Activated CD4-positive, alpha-beta T cell treated with anti-CD3 and anti-CD28 coated beads, Interleukin-2, amount 10 ng/mL, durations not matched to agents 7 days and 5 days (primary cell): ENCODE measurements around the gene PLP2. TPM values are rescaled to one million over a fixed set of nuclear protein-coding genes. Genes with fewer than 3 reads are reported as not detected.

ENCODE experiments used
- CTCF ChIA-PET: fragments of 350-600 bp; sonication (Branson Sonifier 250); formaldehyde crosslinking; loops from one replicate; lab custom pipeline; 2021; ENCODE audit warnings: antibody characterized with exemption; lab: Charles Lee
- POLR2A ChIA-PET: fragments of 350-600 bp; sonication (Branson Sonifier 250); formaldehyde crosslinking; loops from one replicate; lab custom pipeline; 2021; ENCODE audit warnings: antibody characterized with exemption; lab: Charles Lee
- DNase-seq: peaks from one replicate; pipeline ENCODE4 v3.0.0-alpha.2; 2020
- H3K27ac Mint-ChIP-seq: one replicate; pipeline ENCODE4 v1.8.0; 2021; ENCODE audit warnings: mild to moderate bottlenecking, moderate library complexity, mixed read lengths
- H3K27me3 Mint-ChIP-seq: one replicate; pipeline ENCODE4 v1.8.0; 2021; ENCODE audit warnings: mixed read lengths
- H3K36me3 Mint-ChIP-seq: one replicate; pipeline ENCODE4 v1.8.0; 2021; ENCODE audit warnings: low read depth, mixed read lengths
- H3K4me1 Mint-ChIP-seq: one replicate; pipeline ENCODE4 v1.8.0; 2021; ENCODE audit warnings: mixed read lengths
- H3K4me3 Mint-ChIP-seq: one replicate; pipeline ENCODE4 v1.8.0; 2021; ENCODE audit warnings: mild to moderate bottlenecking, moderate library complexity, mixed read lengths
- H3K9me3 Mint-ChIP-seq: one replicate; pipeline ENCODE4 v1.8.0; 2021; ENCODE audit warnings: mixed read lengths
- total RNA-seq, 2 experiments: library from RNA; stranded (reverse); gene quantifications; one replicate each; pipeline ENCODE4 v1.2.3, GENCODE V29; 2021

Gene PLP2
- total RNA-seq, 2 experiments from 2014 or later = 245 to 270 TPM

DNA sequence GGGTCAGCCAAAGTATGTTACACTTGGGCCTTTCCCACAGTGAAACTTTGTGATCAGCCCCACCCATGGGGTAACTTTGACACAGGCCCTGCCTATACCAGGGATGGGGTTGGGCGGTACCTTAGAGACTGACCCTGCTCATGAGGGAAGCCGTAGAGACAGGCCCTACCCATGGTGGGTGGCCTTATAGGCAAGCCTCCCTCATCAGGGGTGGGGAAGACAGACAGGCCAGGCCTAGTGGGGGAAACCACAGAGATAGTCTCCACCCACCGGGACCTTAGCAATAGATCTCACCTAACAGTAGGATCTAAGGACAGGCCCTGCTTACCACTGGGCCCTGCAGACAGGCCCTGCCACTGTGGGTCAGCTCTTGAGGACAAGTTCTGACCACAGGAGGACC lies 6.8 kb downstream of the PLP2 start:
- CTCF ChIA-PET = interaction anchor here (1.5 kb wide), 1 partner anchor 12 kb away, joined by 4 read pairs; no protein-coding TSS in a partner anchor
- Mint-ChIP-seq H3K9me3 (no peaks in the 10 kb centered on the region), H3K4me3 (no peak overlapping the region), H3K4me1 (peaks cover 41% of the 10 kb centered on the region), H3K27ac (no peak overlapping the region), H3K27me3 (no peaks in the 10 kb centered on the region), H3K36me3 (peaks cover 43% of the 10 kb centered on the region)
- DNase-seq = no peak
- POLR2A ChIA-PET = no interaction called here

GRCh38 chrX:49179358-49179757 lies 7.7 kb downstream of the PLP2 start:
- POLR2A ChIA-PET = interaction anchor here (0.7 kb wide), 1 partner anchor 24 kb away, joined by 3 read pairs; no protein-coding TSS in a partner anchor
- no peaks in the 10 kb centered on the region for H3K9me3 Mint-ChIP-seq
- no peak for DNase-seq
- H3K4me1 Mint-ChIP-seq = peaks cover 40% of the 10 kb centered on the region
- CTCF ChIA-PET = interaction anchor here (0.9 kb wide), 1 partner anchor 12 kb away, joined by 5 read pairs; no protein-coding TSS in a partner anchor
- H3K27me3 Mint-ChIP-seq = no peaks in the 10 kb centered on the region
- peaks cover 41% of the 10 kb centered on the region for H3K36me3 Mint-ChIP-seq
- H3K27ac Mint-ChIP-seq = no peak overlapping the region
- H3K4me3 Mint-ChIP-seq = no peak overlapping the region

DNA sequence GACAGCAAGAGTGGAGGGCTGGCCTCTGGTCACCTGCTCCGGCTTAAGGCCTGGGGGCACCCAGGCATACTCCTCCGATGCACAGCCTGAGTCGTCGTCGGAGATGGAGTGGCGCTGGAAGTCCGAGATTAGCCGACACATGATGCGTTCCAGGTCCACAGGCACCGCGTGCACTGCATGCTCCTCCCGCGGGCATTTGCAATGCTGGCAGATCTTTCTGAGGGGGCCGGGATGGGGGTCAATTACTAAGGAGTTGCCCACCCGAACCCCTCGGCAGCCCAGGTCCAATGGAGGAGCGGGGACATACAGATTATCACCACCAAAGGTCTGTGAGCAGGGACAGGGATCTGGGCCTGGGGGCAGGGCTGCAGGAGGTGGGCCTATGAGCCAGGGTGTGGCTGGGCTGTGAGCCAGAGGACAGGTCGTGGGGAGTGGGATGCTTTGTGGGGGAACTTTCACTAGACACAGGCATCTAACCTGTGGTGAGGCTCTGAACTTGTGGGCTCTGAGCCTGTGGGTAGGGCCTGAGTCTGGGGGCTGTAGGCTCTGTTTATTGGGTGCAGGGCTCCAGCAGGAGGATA lies 12.1 kb downstream of the PLP2 start:
- H3K4me1 Mint-ChIP-seq = peaks cover 38% of the 10 kb centered on the region

GRCh38 chrX:49184294-49185281 lies 12.9 kb downstream of the PLP2 start:
- Mint-ChIP-seq H3K9me3 (no peaks in the 10 kb centered on the region), H3K4me3 (peak overlapping the region; percentile 80), H3K36me3 (peaks cover 12% of the 10 kb centered on the region), H3K4me1 (peaks cover 39% of the 10 kb centered on the region), H3K27me3 (no peaks in the 10 kb centered on the region), H3K27ac (peak overlapping the region; percentile 84)
- DNase-seq = peak; percentile 34
- ChIA-PET CTCF (interaction anchor here (0.7 kb wide), 1 partner anchor 8 kb away, joined by 3 read pairs; no protein-coding TSS in a partner anchor), POLR2A (no interaction called here)

More for the DNA sequence above, 12.1 kb downstream of the PLP2 start:
- ChIA-PET CTCF (interaction anchor here (0.7 kb wide), 1 partner anchor 9 kb away, joined by 3 read pairs; no protein-coding TSS in a partner anchor), POLR2A (no interaction called here)
- Mint-ChIP-seq H3K27ac (peak overlapping the region; percentile 46), H3K36me3 (peaks cover 19% of the 10 kb centered on the region), H3K4me3 (no peak overlapping the region), H3K27me3 (no peaks in the 10 kb centered on the region), H3K9me3 (no peaks in the 10 kb centered on the region)
- no peak for DNase-seq

GRCh38 chrX:49186125-49187027 lies 14.7 kb downstream of the PLP2 start, which contains the start of gene PRICKLE3:
Gene PRICKLE3 (minus strand): TSS chrX:49186373. CDS start chrX:49186297, 76 bp downstream.
- Mint-ChIP-seq H3K27me3 (no peaks in the 10 kb centered on the region), H3K9me3 (no peaks in the 10 kb centered on the region), H3K27ac (peak within 1 kb of the TSS; percentile 84), H3K4me1 (peaks cover 38% of the 10 kb centered on the region), H3K36me3 (peaks cover 8% of the 10 kb centered on the region), H3K4me3 (peak within 1 kb of the TSS; percentile 80)
- ChIA-PET POLR2A (no interaction called here), CTCF (interaction anchor here (0.6 kb wide), 1 partner anchor 129 kb away, joined by 3 read pairs; no protein-coding TSS in a partner anchor)
- peak; percentile 76 for DNase-seq

DNA sequence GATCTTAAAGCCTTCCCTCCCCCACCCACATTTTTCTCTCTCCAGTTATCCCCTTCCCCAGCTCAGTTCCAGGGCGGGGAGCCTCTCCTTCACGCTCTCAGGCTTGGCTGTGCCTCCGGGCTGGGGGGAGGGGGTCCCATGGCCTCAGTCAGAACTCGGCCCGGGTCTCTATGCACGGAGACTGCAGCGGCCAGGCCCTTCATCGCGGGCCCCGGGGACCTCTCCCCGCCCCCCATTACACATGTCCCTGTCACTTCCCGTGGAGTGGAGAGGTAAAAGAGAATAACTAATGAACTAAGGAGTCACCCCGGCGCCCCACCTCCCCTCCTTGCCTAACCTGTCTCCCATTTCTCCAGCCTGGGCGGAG lies 15.3 kb downstream of the PLP2 start:
- H3K4me1 Mint-ChIP-seq = peaks cover 38% of the 10 kb centered on the region
- ChIA-PET POLR2A (no interaction called here), CTCF (no interaction called here)
- peaks cover 8% of the 10 kb centered on the region for H3K36me3 Mint-ChIP-seq
- no peak for DNase-seq
- no peaks in the 10 kb centered on the region for H3K27me3 Mint-ChIP-seq
- H3K4me3 Mint-ChIP-seq = peak overlapping the region; percentile 80
- no peaks in the 10 kb centered on the region for H3K9me3 Mint-ChIP-seq
- H3K27ac Mint-ChIP-seq = peak overlapping the region; percentile 64

GRCh38 chrX:49187526-49187925 lies 15.8 kb downstream of the PLP2 start:
- Mint-ChIP-seq H3K9me3 (no peaks in the 10 kb centered on the region), H3K4me1 (peaks cover 41% of the 10 kb centered on the region), H3K27ac (no peak overlapping the region), H3K36me3 (peaks cover 3% of the 10 kb centered on the region), H3K4me3 (no peak overlapping the region), H3K27me3 (no peaks in the 10 kb centered on the region)
- CTCF ChIA-PET = interaction anchor here (1.2 kb wide), 1 partner anchor 10 kb away, joined by 3 read pairs; no protein-coding TSS in a partner anchor
- POLR2A ChIA-PET = no interaction called here
- DNase-seq = no peak

- no peak overlapping the region for H3K4me3 Mint-ChIP-seq
- ChIA-PET CTCF (interaction anchor here (1.2 kb wide), 1 partner anchor 11 kb away, joined by 3 read pairs; no protein-coding TSS in a partner anchor), POLR2A (no interaction called here)
- H3K4me1 Mint-ChIP-seq = peaks cover 51% of the 10 kb centered on the region
- peaks cover 2% of the 10 kb centered on the region for H3K36me3 Mint-ChIP-seq
- no peaks in the 10 kb centered on the region for H3K9me3 Mint-ChIP-seq
- DNase-seq = no peak
- H3K27me3 Mint-ChIP-seq = no peaks in the 10 kb centered on the region
- H3K27ac Mint-ChIP-seq = no peak overlapping the region
Observed at GRCh38 chrX:49188468-49189076, 16.9 kb downstream of the PLP2 start.

DNA sequence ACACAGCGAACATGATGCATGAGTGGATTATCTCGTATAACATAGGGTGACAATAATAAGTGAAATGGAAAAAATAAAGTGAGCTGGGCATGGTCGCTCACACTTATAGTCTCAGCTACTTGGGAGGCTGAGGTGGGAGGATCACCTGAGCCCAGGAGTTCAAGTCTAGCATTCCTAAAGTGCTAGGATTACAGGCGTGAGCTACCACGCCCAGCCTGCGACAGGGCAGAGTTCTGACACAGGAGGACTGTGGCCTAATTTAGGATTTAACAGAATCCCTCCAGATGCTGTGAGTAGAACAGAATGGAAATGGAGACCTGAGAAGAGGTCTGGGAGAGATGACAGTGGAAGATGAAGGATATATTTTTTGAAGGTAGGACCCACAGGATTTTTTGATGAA lies 17.9 kb downstream of the PLP2 start:
- ChIA-PET POLR2A (no interaction called here), CTCF (interaction anchor here (1.5 kb wide), 1 partner anchor 689 kb away, joined by 3 read pairs; no protein-coding TSS in a partner anchor)
- peak overlapping the region; percentile 99 for H3K4me3 Mint-ChIP-seq
- H3K9me3 Mint-ChIP-seq = no peaks in the 10 kb centered on the region
- peak overlapping the region; percentile 76 for H3K27ac Mint-ChIP-seq
- H3K27me3 Mint-ChIP-seq = no peaks in the 10 kb centered on the region
- H3K4me1 Mint-ChIP-seq = peaks cover 49% of the 10 kb centered on the region
- no peak for DNase-seq
- H3K36me3 Mint-ChIP-seq = peaks cover 2% of the 10 kb centered on the region

DNA sequence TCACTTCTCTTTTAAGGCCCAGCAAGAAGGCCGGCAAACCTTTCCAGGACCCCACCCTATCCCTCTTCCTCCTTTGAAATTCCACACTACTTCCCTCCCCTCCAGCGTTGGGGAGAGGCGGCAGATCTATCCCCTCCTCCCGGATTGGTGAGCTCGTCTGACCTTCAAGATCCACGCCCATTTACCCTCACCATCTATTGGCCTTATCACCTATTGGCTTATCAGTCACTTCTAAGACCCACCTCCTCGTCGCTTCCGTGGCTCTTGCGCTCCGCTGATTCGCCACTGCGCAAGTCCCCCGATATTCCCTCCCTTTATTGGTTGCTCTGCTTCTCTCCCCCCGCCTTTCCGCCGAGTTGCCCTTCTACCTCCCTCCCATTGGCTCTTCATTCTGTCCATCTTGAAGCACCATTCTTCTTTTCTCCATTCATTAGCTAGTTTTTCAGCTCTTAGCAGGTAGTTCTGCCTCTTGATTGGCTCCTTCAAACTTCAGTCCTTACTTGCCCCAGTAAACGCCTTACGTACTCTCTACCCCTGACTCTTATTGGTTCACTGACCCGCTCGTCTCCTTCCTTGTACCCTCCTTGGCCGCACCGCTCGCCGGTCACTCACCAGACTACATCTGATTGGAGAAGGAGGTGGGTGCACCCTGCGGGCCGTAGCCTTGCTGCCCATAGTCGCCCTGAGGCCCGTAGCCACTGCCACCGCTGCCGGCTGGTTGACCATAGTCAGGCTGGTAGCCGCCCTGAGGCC lies 19.3 kb downstream of the PLP2 start:
- DNase-seq = peak; percentile 91
- Mint-ChIP-seq H3K36me3 (peaks cover 2% of the 10 kb centered on the region), H3K4me3 (peak overlapping the region; percentile 99), H3K9me3 (no peaks in the 10 kb centered on the region), H3K4me1 (peaks cover 50% of the 10 kb centered on the region), H3K27me3 (no peaks in the 10 kb centered on the region), H3K27ac (peak overlapping the region; percentile 96)
- CTCF ChIA-PET = interaction anchor here (0.6 to 1.5 kb wide), 4 partner anchors 35 to 1840 kb away, joined by 3 to 4 read pairs (median 3); no protein-coding TSS in a partner anchor
- POLR2A ChIA-PET = interaction anchor here (0.6 to 0.7 kb wide), 3 partner anchors 29 to 689 kb away, joined by 3 to 4 read pairs (median 3); no protein-coding TSS in a partner anchor

- ChIA-PET POLR2A (interaction anchor here (0.7 kb wide), 1 partner anchor 688 kb away, joined by 4 read pairs; no protein-coding TSS in a partner anchor), CTCF (interaction anchor here (0.9 to 1.4 kb wide), 5 partner anchors 17 to 81 kb away, joined by 3 to 5 read pairs (median 3); no protein-coding TSS in a partner anchor)
- H3K36me3 Mint-ChIP-seq = peaks cover 2% of the 10 kb centered on the region
- peaks cover 47% of the 10 kb centered on the region for H3K4me1 Mint-ChIP-seq
- H3K9me3 Mint-ChIP-seq = no peaks in the 10 kb centered on the region
- H3K4me3 Mint-ChIP-seq = peak overlapping the region; percentile 99
- no peaks in the 10 kb centered on the region for H3K27me3 Mint-ChIP-seq
- H3K27ac Mint-ChIP-seq = peak overlapping the region; percentile 96
- no peak for DNase-seq
Observed at GRCh38 chrX:49191574-49192011, 19.9 kb downstream of the PLP2 start.
